ENCODE results near the gene DOLPP1. TPM values are rescaled to one million over a fixed set of nuclear protein-coding genes. Genes with fewer than 3 reads are reported as not detected.

DOLPP1 gene
- total RNA-seq, 1 experiment from 2014 or later = 32.7 TPM

- TF ChIP-seq ZNF532 (CRISPR knock-in tag; IDR thresholded peaks at IDR 0.05; ENCODE audit: borderline replicate concordance) = no peak
- TF ChIP-seq, protein P1, sequence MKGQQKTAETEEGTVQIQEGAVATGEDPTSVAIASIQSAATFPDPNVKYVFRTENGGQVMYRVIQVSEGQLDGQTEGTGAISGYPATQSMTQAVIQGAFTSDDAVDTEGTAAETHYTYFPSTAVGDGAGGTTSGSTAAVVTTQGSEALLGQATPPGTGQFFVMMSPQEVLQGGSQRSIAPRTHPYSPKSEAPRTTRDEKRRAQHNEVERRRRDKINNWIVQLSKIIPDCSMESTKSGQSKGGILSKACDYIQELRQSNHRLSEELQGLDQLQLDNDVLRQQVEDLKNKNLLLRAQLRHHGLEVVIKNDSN (CRISPR knock-in tag; IDR thresholded peaks at IDR 0.05) = no peak
- no peak for TF ChIP-seq ATF2 (CRISPR knock-in tag; IDR thresholded peaks at IDR 0.05; ENCODE audit: borderline replicate concordance, low read depth)
Observed at GRCh38 chr9:129089246-129089645, 8.3 kb downstream of the DOLPP1 start (continued).

GRCh38 chr9:129093602-129094386 lies 12.9 kb downstream of the DOLPP1 start:
- no peaks in the 10 kb centered on the region for H3K4me1 Mint-ChIP-seq

More at GRCh38 chr9:129093602-129094386, 12.9 kb downstream of the DOLPP1 start:
- CTCF ChIA-PET = no interaction called here
- peak overlapping the region; percentile 74; the same call in 1 of the 2 replicates for H3K27ac Mint-ChIP-seq
- no peak for DNase-seq (ENCODE audit: low spot score)
- TF ChIP-seq IRF2 (CRISPR knock-in tag; IDR thresholded peaks at IDR 0.05; ENCODE audit: borderline replicate concordance, low read depth) = no peak
- no peak for TF ChIP-seq ZNF423 (CRISPR knock-in tag; IDR thresholded peaks at IDR 0.05)
- no peak for TF ChIP-seq NFYB (CRISPR knock-in tag; conservative IDR thresholded peaks at IDR 0.05; ENCODE audit: low read depth)
- TF ChIP-seq, protein P2, sequence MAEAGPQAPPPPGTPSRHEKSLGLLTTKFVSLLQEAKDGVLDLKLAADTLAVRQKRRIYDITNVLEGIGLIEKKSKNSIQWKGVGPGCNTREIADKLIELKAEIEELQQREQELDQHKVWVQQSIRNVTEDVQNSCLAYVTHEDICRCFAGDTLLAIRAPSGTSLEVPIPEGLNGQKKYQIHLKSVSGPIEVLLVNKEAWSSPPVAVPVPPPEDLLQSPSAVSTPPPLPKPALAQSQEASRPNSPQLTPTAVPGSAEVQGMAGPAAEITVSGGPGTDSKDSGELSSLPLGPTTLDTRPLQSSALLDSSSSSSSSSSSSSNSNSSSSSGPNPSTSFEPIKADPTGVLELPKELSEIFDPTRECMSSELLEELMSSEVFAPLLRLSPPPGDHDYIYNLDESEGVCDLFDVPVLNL (CRISPR knock-in tag; IDR thresholded peaks at IDR 0.05; ENCODE audit: borderline replicate concordance, low read depth) = no peak
- TF ChIP-seq, protein P1 (CRISPR knock-in tag; IDR thresholded peaks at IDR 0.05) = no peak
- no peak for TF ChIP-seq USF2 (CRISPR knock-in tag; IDR thresholded peaks at IDR 0.05)
- TF ChIP-seq ZNF317 (CRISPR knock-in tag; IDR thresholded peaks at IDR 0.05; ENCODE audit: borderline replicate concordance, low read depth) = no peak
- TF ChIP-seq E2F5 (CRISPR knock-in tag; IDR thresholded peaks at IDR 0.05) = no peak
- TF ChIP-seq ZNF281 (CRISPR knock-in tag; IDR thresholded peaks at IDR 0.05) = no peak
- peaks cover 8% of the 10 kb centered on the region; the same call in 1 of the 2 replicates for H3K36me3 Mint-ChIP-seq
- H3K4me3 Mint-ChIP-seq = no peak overlapping the region
- ATAC-seq = no peak
- no peaks in the 10 kb centered on the region for H3K9me3 Mint-ChIP-seq
- H3K27me3 Mint-ChIP-seq (ENCODE audit: low read depth) = no peaks in the 10 kb centered on the region
- POLR2A ChIA-PET = no interaction called here

Data from WTC11 (cell line).